ENCODE data around the gene MESD. TPM values are rescaled to one million over a fixed set of nuclear protein-coding genes. Genes with fewer than 3 reads are reported as not detected.

MESD gene
- total and polyA plus RNA-seq, 2 of the 4 experiments (the other 2 are of a cell fraction): 10.0 to 14.0 TPM

GRCh38 chr15:80929225-80929624, 60.4 kb downstream of the MESD start:
- Histone ChIP-seq H3K79me1 (ENCODE audit: low read depth in 1 of 2, low read length in 2 of 2) (peaks cover 0 to 8% of the 10 kb centered on the region in 2 experiments; a peak in 1 of 4 replicates), H3K27me3 (ENCODE audit: control insufficient read depth, insufficient read depth, low read length) (no peaks in the 10 kb centered on the region), H3K27ac (ENCODE audit: insufficient read depth, low read length) (no peak overlapping the region), H4K5ac (ENCODE audit: low read depth, low read length) (no peak overlapping the region), H3K4ac (ENCODE audit: low read depth, low read length) (peak overlapping the region; percentile 62), H4K91ac (ENCODE audit: insufficient read depth, low read depth, low read length) (no peak overlapping the region), H2BK5ac (ENCODE audit: low read depth, low read length, poor library complexity, severe bottlenecking) (peak overlapping the region; percentile 22), H2AK5ac (ENCODE audit: low read depth, low read length) (peak overlapping the region; percentile 54; the same call in 1 of the 2 replicates), H3K4me1 (ENCODE audit: control insufficient read depth, insufficient read depth, low read length) (peaks cover 21% of the 10 kb centered on the region), H4K8ac (ENCODE audit: low read depth in 2 of 2, low read length in 2 of 2) (peak overlapping the region in 1 of 2 experiments; percentile 6; a peak in 1 of 4 replicates), H2AK9ac (replicated peaks; ENCODE audit: low read depth, low read length, poor library complexity) (no peak overlapping the region), H4K20me1 (ENCODE audit: insufficient read depth, low read length) (peaks cover 44% of the 10 kb centered on the region; the same call in 1 of the 2 replicates), H2AFZ (replicated peaks; ENCODE audit: low read length, poor library complexity) (no peak overlapping the region), H3K14ac (replicated peaks; ENCODE audit: low read depth, low read length) (peak overlapping the region; percentile 26; the same call in 1 of the 2 replicates), H2BK15ac (ENCODE audit: low read depth, low read length) (peak overlapping the region; percentile 5; the same call in 1 of the 3 replicates), H3K23ac (ENCODE audit: low read depth, low read length) (no peak overlapping the region), H3K4me3 (ENCODE audit: insufficient read depth, low read depth, low read length) (no peak overlapping the region), H2BK20ac (ENCODE audit: low read depth, low read length) (peak overlapping the region; percentile 8; the same call in 1 of the 2 replicates), H3K9me3 (ENCODE audit: control insufficient read depth, insufficient read depth, low read length) (no peaks in the 10 kb centered on the region), H3K56ac (ENCODE audit: extremely low read depth, insufficient read depth, low read length) (no peak overlapping the region), H3K4me2 (ENCODE audit: low read depth, low read length) (no peak overlapping the region), H3K9ac (ENCODE audit: low read depth, low read length) (no peak overlapping the region), H2BK120ac (ENCODE audit: low read depth, low read length) (peak overlapping the region; percentile 66), H3K18ac (ENCODE audit: low read depth, low read length) (peak overlapping the region; percentile 18; the same call in 1 of the 2 replicates), H3K36me3 (ENCODE audit: control insufficient read depth, insufficient read depth, low read length) (peaks cover 81% of the 10 kb centered on the region), H3K9me1 (ENCODE audit: insufficient read depth, low read length) (peaks cover 27% of the 10 kb centered on the region)
- TF ChIP-seq CTCF (conservative IDR thresholded peaks at IDR 0.05; ENCODE audit: low read depth, low read length) (no peak), FOS (IDR thresholded peaks at IDR 0.05; ENCODE audit: low read depth, low read length) (peak; percentile 80)
- dilution Hi-C loops (cut with HindIII; ENCODE audit: low sequenced_read_pairs, unreplicated experiment): no loop called here
- ChIA-PET POLR2A (ENCODE audit: unreplicated experiment) (no interaction called here), CTCF (no interaction called here)
- ATAC-seq (ENCODE audit: low read depth) (0 out of 2 replicates have a peak, but pooled peaks have one; percentile 3), DNase-seq (peak; percentile 89)
- intact Hi-C loops (cut with micrococcal nuclease): no loop called here
- no TSS peak for BruUV-seq (replicated peaks)
- in situ Hi-C loops (cut with MboI; ENCODE audit: low sequenced_read_pairs): no loop called here
- 20% methylated on average over 1 of the region's 4 CpGs; no CpG with 5 or more reads in 1 of the 2 experiments for WGBS, 2 experiments (ENCODE audit: extremely low coverage in 2 of 2, insufficient read length in 1 of 2)

Measured in IMR-90 (cell line).